Endometrial microvascular endothelial cells (primary cell): ENCODE measurements around the gene TMED1. TPM values are rescaled to one million over a fixed set of nuclear protein-coding genes. Genes with fewer than 3 reads are reported as not detected.
"Not testable (repeated sequence)": the region's sequence is repeated elsewhere in the genome, so short reads cannot be mapped to it uniquely, and the experiment has no call there.

Experiments
- in situ Hi-C: cut with HindIII; loops from 2 replicates; pipeline ENCODE4 v1.10.0; 2017; ENCODE audit warnings: low sequenced_read_pairs, low pct_unique_long_range_greater_than_20kb; ENCODE audit errors: inconsistent ontology term
- total RNA-seq: library from RNA; depleted of rRNA; stranded (reverse); fragments of >200 nt; gene quantifications from one replicate; pipeline ENCODE4 v1.2.3, GENCODE V29; 2015; ENCODE audit errors: inconsistent ontology term

TMED1 gene
- total RNA-seq, 1 donor from 2014 or later: 52.4 TPM

DNA sequence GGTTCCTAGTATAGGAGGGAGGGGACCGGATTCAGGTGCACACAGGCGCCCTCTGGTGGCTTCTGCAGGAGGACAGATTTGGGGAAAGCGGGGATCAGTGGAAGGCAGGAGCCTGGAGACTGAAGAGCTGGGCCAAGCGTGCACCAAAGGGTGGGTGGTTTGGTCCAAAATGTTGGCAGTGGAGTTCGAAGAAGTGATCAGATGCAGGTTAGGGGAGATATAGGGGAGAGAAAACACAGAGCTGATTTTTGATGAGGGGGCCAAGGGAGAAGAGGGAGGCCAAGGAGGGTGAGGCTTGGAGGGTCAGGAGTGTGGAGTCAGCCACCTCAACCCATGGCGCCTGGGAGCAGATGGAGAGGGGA, 28.5 kb upstream of the TMED1 start:
- in situ Hi-C loops: no loop called here

DNA sequence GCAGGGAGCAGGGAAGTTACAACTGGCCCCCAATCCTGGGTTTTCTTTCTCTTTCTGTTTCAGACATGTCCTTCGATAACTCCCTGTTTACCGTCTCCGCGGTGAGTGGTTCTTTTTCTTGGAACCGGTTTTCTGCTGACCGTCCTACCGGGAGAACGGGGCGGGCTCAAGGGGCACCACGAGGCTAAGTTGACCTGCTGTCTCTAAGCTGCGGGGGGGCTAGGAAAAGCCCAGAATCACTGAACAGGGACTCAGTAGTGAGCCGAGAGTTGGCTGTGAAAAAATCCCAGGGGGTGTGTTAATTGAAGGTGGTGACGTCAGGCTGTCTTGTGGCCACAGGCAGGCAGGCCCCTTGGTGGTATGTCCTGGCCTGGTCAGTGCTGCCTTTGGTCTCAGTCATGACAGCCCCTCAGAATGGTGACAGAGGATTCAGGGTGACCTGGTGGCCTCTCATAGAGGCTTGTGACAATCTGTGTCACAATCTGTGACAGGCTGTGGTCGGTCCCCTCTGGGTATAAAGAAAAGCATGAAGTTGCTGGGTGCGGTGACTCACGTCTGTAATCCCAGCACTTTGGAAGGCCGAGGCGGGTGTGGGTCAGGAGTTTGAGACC, 27.2 kb upstream of the TMED1 start:
- in situ Hi-C loops: no loop called here

DNA sequence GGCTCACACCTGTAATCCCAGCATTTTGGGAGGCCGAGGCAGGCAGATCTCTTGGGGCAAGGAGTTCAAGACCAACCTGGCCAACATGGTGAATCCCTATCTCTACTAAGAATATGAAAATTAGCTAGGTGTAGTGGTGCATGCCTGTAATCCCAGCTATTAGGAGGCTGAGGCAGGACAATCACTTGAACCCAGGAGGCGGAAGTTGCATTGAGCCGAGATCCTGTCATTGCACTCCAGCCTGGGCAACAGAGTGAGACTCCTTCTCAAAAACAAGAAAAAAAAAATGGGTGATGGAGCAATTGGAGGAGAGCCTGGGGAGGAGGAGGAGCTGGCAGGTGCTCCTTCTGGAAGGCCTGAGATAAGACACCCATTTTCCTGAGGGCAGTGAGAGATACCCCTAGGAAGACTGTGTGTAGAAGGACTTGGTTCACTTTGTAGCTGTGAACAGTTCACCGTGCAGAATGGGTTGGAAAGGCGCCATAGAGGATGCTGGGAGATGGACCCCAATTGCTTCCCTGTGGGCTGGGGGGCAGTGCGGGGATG, 26.6 kb upstream of the TMED1 start:
- in situ Hi-C loops: no loop called here

DNA sequence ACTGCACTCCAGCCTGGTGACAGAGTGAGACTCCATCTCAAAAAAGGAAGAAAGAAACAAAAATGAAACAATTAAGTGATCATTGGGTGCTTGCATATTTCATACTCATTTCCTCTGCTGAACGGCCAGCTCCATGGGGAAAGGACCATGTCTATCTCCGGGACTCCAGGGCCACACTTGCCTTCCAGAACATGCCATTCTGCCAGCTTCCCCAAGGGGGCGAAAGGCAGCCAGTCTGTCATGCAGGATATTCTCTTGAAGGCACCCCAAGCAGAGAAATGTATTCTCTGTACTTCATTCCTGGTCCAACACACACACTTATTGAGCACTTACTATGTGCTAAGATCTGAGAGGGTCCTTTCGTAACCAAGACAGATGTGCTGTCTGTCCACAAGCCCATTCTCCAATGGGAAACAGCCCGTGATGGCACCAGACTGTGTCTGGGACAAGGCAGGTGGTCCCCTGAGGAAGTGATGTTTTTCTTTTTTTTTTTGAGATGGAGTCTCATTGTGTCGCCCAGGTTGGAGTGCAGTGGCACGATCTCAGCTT, 25.2 kb upstream of the TMED1 start:
- in situ Hi-C loops: no loop called here

DNA sequence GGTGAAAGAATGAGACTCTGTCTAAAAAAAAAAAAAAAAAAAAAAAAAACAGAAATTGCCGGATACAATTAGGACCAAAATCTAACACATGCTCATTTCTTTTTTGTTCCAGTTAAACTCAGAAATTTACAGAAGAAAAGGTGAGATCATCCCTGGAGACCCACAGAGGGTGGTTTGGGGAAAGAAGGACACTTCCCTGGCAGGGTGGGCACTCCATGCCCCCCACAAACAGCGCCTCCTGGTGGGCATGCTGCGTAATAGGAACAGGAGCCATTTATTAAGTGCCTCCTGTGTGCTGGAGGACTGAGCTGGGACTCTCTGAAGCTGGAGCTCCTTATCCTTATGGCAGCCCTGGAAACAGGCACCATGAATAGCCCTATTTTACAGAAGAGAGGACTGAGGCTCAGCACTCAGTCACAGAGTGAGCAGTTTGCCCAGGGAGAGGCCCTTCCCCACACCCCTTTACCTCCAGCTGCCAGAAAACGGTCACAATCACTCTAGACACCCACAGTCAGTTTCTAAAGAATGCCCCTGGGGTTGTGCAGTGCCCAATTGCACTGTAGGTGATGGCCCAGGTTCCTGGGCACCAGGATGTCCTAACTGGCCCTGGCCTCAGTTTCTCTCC, 22.3 kb upstream of the TMED1 start:
- in situ Hi-C loops: no loop called here

DNA sequence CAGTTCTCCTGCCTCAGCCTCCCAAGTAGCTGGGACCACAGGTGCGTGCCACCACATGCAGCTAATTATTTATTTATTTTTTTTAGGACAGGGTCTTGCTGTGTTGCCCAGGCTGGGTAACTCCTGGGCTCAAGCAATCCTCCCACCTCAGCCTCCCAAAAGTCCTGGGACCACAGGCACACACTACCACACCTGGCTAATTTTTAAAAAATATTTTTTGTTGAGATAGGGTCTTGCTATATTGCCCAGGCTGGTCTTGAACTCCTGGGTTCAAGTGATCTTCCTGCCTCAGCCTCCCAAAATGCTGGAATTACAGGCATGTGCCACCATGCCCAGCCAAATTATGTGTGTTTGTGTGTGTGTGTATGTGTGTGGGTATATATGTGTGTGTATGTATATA, 20.9 kb upstream of the TMED1 start:
- in situ Hi-C loops: not testable (repeated sequence)

DNA sequence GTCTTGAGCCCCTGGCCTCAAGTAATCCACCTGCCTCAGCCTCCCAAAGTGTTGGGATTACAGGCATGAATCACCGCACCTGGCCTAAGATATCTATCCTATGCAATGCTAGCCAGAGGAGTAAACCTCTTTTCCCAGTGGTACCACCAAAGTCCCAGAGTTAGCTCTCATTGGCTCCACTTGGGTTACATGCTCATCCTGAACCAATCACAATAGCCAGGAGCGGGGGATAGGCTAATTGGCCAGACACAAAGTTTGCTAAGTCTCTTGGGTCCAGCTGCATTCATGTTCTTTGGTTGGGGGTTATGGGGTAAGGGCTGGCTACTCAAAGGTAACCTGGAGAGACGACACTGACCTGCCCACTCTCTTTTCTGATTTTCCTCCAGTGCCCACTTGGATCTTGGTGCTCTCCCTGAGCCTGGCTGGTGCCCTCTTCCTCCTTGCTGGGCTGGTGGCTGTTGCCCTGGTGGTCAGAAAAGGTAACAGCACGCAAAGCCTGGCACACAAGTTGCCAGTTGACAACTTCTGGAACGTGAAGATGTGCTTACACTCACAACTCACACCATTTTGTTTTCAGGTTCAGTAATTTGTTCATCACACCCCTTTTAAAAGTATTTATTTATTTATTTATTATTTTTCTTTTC, 20.0 kb upstream of the TMED1 start:
- in situ Hi-C loops: no loop called here

DNA sequence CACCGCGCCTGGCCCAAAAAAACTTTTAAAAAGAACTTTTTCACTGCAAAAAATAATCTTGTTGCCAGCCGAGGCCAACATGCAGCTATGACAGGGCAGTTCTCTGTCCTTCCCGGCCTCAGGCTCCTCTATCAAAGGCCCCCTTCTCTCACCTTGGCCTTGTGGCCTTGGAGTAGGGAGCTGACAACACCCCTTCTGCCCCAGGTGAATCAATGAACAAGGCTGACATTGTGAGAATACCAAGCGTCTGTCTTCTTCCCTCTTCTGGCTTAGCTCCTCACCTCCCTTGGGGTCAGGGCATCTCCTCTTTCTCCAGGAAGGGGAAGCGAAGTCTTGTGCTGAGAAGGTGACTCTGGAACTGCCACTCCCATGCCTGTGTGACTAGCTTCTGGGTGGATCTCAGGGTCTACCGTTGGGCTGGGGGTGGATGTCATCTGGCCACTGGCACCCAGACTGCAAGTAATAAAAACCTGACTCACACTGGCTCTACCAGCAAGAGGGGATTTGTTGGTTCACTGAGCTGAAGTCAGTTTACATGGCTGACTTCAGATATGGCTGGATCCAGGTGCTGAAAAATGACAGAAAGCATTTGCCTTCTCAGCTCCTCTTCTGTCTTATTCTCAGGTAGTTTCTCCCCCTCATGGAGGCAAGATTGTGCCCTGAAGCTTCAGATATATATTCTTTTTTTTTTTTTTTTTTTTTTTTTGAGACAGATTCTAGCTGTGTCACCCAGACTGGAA, 18.5 kb upstream of the TMED1 start:
- in situ Hi-C loops: no loop called here

DNA sequence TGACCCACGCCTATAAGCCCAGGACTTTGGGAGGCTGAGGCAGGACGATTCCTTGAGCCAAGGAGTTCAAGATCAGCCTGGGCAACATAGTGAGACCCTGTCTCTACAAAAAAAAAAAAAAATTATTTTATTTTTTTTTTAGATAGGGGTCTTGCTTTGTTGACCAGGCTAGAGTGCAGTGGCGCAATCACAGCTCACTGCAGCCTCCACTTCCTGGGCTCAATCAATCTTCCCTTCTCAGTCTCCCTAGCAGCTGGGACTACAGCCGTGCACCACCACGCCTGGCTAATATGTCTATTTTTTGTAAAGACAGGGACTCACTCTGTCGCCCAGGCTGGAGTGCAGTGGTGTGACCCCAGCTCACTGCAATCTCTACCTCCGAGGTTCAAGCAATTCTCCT, 16.9 kb upstream of the TMED1 start:
- in situ Hi-C loops: no loop called here

DNA sequence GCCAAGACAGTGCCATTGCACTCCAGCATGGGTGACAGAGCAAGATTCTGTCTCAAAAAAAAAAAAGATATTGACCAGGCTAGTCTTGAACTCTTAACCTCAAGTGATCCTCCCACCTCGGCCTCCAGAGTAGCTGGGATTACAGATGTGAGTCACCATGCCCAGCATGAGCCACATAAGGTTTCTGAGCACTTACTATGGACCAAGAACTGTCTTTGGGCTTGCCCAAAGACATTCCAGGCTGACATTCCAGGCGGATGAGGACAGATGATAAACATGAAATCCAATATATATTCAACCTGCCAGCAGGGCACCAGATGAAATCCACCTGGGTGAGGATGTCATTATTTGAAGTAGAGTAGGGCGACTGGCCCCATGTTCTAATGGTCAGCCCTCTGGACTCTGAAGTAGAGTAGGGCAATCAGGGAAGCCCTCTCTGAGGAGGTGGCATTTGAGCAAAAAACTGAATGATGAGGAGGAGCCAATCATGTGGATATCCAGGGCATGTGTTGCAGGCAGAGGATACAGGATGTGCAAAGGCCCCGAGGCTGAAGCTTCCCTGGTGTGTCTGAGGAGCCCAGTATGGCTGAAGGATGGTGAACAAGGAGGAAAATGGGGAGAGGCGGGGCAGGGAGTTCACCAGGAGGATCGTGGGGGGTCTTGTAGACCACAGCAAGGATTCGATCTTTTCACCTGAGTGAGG, 16.2 kb upstream of the TMED1 start:
- in situ Hi-C loops: no loop called here

DNA sequence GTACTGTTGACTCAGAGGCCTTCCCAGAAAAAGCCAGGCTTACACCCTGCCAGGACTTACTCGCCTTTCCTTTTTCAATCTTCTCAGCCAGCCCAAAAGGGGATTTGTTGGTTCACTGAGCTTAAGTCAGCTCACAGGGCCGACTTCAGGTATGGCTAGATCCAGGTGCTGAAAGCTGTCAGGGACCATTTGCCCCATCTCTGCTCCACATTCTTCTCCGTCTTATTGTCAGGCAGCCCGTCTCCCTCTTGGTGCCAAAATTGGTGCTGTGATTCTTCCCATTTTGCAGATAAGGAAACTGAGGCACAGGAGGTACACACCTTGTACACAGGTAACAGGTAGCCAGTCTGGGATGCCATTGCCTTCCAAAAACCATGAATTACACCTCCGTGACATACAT, 14.6 kb upstream of the TMED1 start:
- in situ Hi-C loops: no loop called here

DNA sequence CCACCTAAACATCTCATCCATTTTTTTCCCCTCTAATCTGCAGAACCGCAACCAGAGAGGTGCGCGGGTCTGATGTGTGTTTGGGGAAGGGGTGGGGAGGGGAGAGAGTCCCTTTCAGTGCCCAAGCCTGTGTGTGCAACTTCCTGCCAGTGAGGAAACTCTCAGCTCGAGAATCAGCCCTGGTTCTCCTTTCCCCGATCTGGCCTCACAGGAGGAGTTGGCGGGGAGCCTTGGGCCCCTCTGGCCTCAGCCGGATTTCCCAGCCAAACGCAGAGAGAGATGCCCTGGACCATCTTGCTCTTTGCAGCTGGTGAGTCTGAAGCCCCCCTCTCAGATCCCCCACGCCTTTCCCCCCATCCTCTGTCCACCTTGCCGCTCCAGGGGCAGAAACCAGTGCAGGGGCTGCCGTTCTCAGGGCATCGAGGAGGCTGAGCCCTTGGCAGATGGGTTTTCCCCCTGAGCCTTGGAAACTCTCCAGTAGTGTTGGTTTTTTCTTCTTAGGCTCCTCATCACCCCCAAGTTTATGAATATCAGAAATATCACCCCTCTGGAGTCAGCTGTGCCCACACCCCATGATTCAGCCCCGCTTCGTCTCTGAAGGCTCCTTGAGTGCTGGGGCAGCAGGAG, 12.3 kb upstream of the TMED1 start, which contains the start of gene C19orf38:
TSS of gene C19orf38 (plus strand) at position 186 of the 627 bp plus-strand sequence. CDS start at position 280, 94 bp downstream.
- in situ Hi-C loops: no loop called here

DNA sequence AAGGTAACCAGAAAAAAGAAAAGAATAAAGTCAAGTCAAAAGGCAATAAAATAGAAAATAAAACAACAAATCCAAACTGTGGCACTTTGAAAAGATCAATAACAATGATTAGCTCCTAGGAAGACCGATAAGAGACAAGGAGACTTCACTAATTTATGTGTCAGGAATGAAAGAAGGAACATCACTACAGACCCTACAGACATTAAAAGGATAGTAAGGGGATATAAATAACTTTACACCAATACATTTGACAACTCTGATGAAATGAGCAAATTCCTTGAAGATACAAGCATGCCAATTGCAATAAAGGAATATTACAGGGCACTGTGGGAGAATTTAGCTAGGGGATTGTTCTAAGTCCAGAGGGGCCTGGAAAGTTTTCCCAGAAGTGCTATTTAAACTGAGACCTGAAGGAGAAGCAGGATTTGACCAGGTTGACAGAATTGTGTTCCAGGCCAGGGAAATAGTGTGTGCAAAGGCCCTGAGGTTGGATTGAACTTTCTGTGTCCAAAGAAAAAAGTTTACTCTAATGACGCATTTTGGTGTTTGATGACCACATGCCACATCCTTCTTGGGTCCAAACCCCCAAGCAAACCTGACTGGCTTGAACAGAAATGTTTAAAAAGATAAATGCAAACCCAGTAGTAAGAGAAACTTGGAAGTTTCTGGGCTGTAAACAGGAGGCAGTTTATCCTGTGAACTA, 10.6 kb upstream of the TMED1 start:
- in situ Hi-C loops: no loop called here

DNA sequence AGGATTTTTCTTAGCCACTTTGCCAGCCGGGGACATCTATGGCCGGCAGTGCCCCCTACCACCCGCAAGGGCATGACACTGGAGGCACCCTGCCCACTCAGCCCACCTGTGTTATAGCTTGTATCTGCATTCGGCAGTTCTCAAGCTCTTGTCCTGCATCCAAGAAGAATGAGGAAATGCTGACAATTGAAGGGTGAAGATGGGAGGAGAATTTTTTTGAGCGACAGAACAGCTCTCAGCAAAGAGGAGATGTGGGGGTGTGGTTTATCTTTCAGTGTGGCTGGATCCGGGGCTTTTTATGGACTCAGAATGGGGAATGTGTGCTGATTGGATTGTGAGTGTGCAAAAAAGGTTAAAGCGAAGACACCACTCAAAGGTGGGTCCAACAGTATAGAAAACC, 6.8 kb upstream of the TMED1 start:
- in situ Hi-C loops: no loop called here

DNA sequence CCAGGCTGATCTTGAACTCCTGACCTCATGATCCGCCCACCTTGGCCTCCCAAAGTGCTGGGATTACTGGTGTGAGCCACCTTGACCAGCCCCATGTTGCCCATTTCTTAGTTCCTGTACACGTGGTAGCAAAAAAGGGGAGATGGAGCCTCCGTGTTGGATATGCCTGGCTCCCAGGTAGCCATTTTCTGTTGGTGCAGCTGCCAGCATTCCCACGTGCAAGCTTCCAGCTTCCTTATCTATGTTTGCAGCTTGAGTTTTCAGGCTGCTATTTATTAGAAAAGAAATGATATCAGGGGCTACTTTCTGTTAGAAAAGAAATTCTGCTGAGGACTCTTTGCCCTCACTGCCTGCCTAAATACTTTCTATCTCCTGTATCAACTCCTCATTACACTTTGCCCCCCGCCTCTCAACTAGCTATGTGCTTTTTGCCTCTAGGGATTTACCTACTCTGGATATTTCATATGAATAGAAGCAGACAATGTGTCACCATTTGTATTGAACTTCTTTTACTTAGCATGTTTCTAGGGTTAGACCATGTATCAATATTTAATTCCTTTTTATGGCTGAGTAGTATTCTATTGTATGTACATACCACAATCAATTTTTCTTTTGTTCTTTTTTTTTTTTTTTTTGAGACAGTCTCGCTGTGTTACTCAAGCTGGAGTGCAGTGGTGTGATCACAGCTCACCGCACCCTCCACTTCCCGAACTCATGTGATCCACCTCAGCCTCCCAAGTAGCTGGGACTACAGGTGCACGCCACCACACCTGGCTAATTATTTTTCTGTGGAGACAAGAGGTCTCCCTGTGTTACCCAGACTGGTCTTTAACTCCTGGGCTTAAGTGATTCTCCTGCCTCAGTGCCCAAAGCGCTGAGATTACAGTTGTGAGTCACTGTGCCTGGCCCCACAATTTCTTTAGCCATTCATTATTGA, 3.4 kb upstream of the TMED1 start:
- in situ Hi-C loops: no loop called here

DNA sequence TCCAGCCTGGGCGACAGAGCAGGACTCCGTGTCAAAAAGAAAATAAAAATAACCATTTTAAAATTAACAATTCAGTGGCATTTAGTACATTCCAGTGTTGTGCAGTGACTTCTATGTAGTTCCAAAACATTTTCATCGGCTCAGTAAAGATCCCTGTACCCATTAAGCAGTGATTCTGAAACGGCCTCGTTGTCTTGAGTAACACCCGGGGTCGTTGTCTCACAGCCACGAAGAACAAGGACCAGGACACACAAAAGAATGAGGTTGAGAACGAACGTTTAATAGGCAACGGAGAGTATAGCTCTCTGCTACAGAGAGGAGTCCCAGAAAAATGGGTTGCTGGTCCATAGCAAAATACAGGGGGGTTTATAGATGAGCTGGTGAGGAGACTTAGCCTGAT, 2.4 kb upstream of the TMED1 start:
- in situ Hi-C loops: no loop called here

DNA sequence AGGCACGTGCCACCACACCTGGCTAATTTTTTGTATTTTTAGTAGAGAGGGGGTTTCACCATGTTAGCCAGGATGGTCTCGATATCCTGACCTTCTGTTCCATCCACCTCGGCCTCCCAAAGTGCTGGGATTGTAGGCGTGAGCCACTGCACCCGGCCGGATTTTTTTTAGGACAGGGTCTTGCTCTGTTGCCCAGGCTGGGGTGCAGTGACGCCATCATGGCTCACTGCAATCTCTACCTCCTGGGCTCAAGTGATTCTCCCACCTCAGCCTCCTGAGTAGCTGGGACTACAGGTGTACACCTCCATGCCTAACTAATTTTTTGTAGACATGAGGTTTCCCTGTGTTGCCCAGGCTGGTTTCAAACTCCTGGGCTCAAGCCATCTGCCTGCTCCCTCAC, 1.6 kb upstream of the TMED1 start:
- in situ Hi-C loops: not testable (repeated sequence)
